SHP77 (cell line): Measurements from ENCODE around the gene AUTS2.
A peak's percentile ranks its signal among the peaks of the same experiment; 100 is the strongest.

Experiments
- DNase-seq, 2 experiments: peaks; one replicate each; lab custom pipeline; 2025; lab: John Stamatoyannopoulos, UW

The AUTS2 gene

GRCh38 chr7:70498232-70498992 is 900.1 kb downstream of the AUTS2 start:
- no peak for DNase-seq

DNA sequence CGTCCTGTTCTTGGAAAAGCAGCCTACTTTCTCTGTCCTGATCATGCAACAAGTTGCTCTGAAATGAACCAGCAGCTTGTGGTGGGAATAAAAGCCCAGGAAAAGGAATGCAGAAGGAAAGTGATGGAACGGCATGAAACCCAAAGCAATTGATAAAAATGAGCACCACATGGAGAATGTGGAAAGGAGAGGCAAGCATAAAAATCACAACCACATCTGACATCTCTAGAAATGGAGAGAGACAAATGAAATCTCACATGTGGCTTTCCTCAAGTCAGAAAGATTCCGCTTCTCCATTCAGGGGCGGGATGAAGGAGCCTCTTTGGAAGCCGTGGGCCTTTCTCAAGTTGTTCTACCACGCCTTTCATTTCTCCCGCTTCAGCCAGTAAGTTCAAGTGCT is 902.0 kb downstream of the AUTS2 start:
- no peak for DNase-seq

- no peak for DNase-seq
Measured at GRCh38 chr7:70502117-70502863, 904.0 kb downstream of the AUTS2 start.

- DNase-seq = no peak
Measured at GRCh38 chr7:70504254-70504653, 906.0 kb downstream of the AUTS2 start.

DNA sequence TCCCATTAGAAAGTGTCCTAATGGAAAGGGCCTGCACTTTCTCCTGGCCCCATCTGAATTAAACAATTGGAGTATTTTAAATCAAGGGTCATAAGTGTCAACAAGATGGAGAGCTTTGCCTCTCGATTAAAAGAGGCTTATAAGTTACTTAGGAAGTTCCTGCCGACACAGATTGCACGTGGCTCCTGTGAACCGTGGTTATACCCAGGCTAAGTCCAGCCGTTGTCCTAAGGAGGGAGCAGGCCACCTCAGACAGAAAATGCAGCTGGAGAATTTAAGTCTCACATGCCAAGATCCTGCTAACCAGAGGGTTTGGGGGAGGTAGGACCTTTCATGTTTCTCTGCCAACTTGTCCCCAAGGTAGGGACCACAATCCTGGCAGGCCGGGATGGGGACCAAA is 907.2 kb downstream of the AUTS2 start:
- no peak for DNase-seq

DNA sequence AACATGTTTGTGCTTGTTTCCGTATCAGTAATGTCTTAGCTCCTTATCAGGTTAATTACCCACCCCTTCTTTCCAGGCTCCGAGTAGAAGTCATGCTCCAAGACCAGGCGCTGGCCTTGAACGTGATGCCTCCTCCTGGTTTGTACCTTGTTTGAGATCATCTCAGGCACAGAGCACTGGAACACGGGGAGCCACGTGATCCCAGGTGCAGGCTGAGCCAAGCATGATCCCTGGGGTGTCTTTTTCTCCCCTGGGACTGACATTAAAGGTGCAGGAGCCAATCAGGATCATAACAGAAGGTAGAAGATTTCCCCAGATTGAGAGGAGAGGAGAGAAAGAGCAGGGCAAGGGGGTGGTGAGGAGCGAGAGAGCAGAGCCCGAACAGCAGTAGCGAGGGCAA is 907.6 kb downstream of the AUTS2 start:
- no peak for DNase-seq

DNA sequence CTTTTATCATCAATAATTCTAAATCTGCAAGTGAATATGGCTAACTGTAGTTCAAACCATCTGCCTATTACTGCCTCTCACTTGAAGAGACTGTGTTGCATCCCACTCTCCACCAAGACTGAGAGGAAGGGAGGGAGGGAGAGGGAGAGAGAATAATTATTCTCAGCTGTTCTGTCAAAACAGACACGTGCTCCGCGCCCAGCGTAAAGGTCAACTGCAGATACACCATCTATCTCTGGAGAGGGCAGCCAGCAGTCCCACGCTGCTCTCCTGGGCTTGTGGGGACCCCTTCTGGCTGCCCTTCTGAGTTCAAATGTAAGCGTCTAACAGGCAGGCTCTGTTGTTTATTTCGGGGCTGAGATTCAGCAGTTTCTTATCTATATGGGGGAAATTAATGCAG is 908.2 kb downstream of the AUTS2 start:
- peak in 1 of 2 experiments; percentile 11 for DNase-seq

- no peak for DNase-seq
Measured at GRCh38 chr7:70512144-70512543, 913.9 kb downstream of the AUTS2 start.

DNA sequence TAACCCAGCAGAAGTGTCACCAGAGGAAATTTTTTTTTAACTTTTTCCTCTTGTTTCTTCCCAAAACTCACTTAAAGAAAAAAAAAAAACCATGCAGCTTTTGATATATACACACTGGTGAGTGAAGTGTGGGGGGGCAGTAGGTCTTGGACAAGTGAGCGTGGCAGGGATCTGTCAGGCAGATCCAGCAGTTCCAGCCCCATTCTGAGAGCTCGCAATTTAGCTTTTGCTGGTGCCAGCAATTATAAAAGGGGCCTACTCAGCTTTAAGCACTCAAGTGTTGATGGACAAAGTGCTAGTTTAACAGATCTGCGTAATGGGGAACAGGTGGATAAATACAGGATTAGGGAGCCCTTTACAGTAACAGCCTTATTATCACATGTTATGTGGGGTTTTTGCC is 914.5 kb downstream of the AUTS2 start:
- DNase-seq = no peak

DNA sequence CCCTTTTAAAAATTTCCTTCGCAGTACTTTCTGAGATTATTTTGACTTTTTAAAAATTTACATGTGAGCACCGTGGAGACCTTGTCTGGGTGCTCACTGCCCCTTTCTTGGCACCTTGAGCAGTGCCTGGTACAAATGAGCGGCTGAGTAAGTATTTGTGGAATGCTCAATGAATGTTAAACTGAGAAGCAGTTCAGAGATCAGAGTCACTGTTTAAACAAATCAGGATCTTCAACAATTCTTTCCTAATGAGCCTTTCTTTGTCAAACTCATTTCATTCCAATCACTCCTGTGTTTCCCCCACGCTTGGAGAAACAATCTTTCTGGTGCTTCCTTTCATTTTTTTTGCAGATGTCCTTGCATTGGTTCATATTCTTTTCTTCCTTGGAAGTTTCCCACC is 922.3 kb downstream of the AUTS2 start:
- no peak for DNase-seq

- DNase-seq = no peak
Measured at GRCh38 chr7:70523249-70523988, 925.1 kb downstream of the AUTS2 start.

DNA sequence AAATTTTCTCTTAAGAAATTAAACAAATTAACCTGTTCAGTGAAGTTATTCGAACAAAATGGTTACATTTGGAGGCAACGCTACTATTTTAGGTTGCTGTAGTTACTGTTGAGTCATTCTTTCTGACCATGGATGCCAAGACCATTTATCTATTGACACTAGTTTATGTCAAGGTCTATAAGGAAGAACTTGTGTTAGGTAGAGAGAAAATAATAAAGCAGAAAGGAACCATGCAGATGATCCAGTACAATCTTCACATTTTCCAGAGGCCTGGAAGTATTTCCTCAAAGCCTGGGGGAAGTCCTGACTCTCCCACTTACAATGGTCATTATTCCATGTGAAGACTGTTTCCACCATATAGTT is 925.7 kb downstream of the AUTS2 start:
- no peak for DNase-seq

DNA sequence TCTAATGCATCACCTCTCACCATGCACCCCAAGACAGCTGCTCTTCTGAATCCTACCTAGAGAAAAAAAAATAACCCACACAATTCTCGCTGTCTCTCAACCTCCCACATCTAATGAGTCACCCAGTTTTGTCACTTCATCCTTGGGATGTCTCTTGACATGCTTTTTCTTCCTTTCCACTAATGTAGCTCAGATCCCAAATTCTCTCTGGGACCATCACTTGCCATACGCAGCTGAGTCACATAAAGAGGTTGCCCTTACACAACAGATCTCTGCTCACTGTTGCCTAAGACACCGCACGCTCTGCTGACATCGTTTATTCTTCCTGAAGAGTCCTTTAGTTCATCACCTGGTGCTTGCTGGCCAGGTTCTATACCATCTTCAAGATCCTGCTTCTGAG is 927.7 kb downstream of the AUTS2 start:
- DNase-seq = no peak

- no peak for DNase-seq
Measured at GRCh38 chr7:70527520-70528115, 929.3 kb downstream of the AUTS2 start.

DNA sequence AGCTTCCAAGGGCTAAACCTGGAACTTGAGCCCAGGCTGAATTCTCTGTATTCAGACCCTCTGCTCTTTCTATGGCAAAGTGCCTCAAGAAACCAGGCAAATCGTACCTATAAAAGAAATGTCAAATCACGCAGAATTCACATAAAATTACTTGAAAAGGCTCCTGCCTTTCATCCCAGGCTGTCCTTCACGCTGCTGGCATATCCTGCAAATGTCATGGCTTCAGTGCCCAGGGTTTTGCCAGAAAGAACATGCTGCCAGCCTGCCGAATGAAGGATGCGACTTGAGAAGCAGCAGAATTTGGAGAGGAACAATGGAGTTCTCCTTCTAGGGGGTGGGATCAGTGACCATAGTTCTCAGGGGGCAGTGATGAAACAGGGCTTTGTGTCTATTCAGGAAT is 931.2 kb downstream of the AUTS2 start:
- no peak for DNase-seq

DNA sequence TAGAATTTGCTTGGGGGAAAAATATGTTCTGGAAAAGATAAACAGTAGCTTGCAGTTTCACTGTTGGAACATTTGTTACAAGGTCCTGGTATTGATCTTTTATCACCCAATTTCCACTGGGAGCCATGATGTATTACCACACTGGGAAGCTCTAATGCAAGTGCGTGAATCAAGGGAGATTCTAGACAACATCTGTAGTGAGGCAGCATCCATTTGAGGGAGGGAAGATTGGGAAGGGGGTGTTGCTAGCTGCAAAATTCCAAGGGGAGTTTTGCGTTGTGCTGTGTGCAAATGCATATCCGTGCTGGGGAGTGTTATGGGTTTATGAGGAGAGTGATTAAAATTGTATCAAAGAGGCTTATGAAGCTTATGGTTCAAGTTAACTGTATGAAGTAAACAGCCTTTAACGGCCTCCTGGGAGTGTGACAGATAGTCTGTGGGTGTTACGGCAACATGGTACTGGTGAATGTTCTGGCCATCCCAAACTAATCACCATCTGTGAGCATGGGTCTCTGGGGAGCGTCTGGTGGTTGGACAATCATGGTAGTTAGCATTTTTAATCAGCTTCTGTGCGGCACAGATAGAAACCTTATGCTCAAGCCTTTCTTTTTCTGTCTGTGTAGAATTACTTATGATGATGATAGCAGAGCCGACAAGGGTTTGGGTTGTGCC is 931.8 kb downstream of the AUTS2 start:
- no peak for DNase-seq

- DNase-seq = no peak
Measured at GRCh38 chr7:70533614-70534013, 935.3 kb downstream of the AUTS2 start.

- no peak for DNase-seq
Measured at GRCh38 chr7:70539205-70539604, 940.9 kb downstream of the AUTS2 start.

DNA sequence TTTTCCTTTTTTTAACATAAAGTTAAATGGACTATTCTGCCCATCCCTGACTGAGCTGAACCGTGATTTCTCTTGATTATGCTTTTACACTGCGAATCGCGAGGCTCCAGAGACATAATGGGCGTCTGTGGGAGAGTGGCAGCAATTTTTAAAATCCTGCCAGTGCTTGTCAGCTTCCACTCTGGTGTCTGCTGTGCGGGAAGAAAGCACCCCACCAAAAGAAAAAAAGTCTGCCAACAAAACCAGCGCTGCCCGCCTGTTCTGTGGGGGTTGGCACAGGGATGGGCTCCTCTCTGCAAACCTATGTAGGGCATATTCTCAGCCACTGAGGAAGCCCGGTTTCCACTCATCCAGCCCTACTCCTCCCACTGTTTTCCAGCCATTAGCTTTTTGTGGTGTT is 941.3 kb downstream of the AUTS2 start:
- DNase-seq = no peak

GRCh38 chr7:70540641-70541040 is 942.4 kb downstream of the AUTS2 start:
- no peak for DNase-seq

- no peak for DNase-seq
Measured at GRCh38 chr7:70542750-70543376, 944.6 kb downstream of the AUTS2 start.

DNA sequence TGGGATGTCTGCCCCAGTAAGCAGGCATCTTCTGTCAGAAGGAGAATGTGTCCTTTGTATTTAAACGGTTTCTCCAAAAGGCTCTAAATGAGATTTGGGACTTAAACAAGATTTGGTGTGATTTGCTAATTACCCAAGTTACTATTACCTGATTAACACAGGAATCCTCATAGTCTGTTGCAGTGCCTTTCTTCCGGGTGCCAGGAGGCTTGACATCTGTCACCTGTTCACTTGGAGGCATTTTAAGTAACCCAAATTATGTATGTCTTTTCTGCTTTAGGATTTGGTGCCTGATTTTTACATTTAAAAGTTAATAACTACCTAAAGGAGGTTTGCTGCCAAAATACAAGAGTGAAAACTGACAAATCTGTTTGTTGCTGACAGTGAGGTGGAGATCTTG is 945.7 kb downstream of the AUTS2 start:
- DNase-seq = no peak
